ENCODE measurements around the gene IL4R. TPM values are rescaled to one million over a fixed set of nuclear protein-coding genes. Genes with fewer than 3 reads are reported as not detected.

The IL4R gene
- total and polyA plus RNA-seq, 7 donors = 16.9 to 177 (median 55.3) TPM

DNA sequence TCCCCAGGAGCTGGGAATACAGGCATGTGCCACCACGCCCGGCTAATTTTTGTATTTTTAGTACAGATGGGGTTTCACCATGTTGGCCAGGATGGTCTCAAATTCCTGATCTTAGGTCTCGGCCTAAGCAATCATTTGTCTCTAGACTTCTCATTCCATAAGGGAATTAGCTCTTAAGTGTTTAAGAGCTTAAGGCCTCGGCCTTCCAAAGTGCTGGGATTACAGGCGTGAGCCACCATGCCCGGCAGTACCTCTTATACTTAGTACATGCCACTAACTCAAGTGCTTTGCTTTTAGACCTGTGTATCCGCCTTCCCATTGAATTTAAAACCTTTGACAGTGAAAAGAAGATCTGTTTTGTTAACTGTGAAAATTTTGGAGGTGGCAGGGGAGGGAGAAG, 71.6 kb downstream of the IL4R start:
- H3K4me1 ChIP-seq = no peaks in the 10 kb centered on the region
- 87 to 93% methylated on average over 7 of the region's 7 CpGs for WGBS, 2 donors
- intact Hi-C loops (cut with DNase I) = no loop called here

DNA sequence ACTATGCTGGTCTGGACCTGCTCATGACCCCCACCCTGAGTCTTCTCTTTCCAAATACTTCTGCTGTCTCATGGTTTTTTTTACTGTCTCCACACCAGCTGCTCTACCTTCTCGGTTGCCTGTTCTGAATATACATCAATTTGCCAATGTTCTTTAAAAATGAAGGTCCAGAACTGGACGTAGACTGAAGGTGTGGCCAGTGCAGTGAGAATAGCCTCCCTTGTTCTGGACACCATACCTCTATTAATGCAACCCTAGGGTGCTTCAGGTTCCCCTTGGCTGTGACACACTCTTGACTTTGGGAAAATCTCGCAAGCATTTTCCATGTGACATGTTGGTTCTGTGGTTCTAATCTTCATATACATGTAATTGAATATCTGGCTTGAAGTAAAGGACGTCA, 72.9 kb downstream of the IL4R start:
- Histone ChIP-seq H3K4me1 (no peaks in the 10 kb centered on the region), H3K27ac (no peak overlapping the region), H3K9me3 (no peaks in the 10 kb centered on the region), H3K27me3 (no peaks in the 10 kb centered on the region), H3K4me3 (no peak overlapping the region), H3K36me3 (no peaks in the 10 kb centered on the region)
- DNase-seq = no peak
- intact Hi-C loops (cut with DNase I) = no loop called here
- TF ChIP-seq POLR2A (IDR thresholded peaks at IDR 0.05) (no peak), EP300 (IDR thresholded peaks at IDR 0.05) (no peak), POLR2AphosphoS5 (IDR thresholded peaks at IDR 0.05) (no peak)
- TF ChIP-seq, protein P1, sequence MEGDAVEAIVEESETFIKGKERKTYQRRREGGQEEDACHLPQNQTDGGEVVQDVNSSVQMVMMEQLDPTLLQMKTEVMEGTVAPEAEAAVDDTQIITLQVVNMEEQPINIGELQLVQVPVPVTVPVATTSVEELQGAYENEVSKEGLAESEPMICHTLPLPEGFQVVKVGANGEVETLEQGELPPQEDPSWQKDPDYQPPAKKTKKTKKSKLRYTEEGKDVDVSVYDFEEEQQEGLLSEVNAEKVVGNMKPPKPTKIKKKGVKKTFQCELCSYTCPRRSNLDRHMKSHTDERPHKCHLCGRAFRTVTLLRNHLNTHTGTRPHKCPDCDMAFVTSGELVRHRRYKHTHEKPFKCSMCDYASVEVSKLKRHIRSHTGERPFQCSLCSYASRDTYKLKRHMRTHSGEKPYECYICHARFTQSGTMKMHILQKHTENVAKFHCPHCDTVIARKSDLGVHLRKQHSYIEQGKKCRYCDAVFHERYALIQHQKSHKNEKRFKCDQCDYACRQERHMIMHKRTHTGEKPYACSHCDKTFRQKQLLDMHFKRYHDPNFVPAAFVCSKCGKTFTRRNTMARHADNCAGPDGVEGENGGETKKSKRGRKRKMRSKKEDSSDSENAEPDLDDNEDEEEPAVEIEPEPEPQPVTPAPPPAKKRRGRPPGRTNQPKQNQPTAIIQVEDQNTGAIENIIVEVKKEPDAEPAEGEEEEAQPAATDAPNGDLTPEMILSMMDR (IDR thresholded peaks at IDR 0.05) = no peak
- 69 to 81% methylated on average over 4 of the region's 4 CpGs for WGBS, 2 donors

More for the DNA sequence above, 71.6 kb downstream of the IL4R start:
- no peak overlapping the region for H3K27ac ChIP-seq
- DNase-seq = no peak
- TF ChIP-seq EP300 (IDR thresholded peaks at IDR 0.05) (no peak), POLR2AphosphoS5 (IDR thresholded peaks at IDR 0.05) (no peak), POLR2A (IDR thresholded peaks at IDR 0.05) (no peak)
- TF ChIP-seq, protein P1 (IDR thresholded peaks at IDR 0.05) = no peak
- H3K4me3 ChIP-seq = no peak overlapping the region
- H3K27me3 ChIP-seq = no peaks in the 10 kb centered on the region
- no peaks in the 10 kb centered on the region for H3K36me3 ChIP-seq
- H3K9me3 ChIP-seq = no peaks in the 10 kb centered on the region

DNA sequence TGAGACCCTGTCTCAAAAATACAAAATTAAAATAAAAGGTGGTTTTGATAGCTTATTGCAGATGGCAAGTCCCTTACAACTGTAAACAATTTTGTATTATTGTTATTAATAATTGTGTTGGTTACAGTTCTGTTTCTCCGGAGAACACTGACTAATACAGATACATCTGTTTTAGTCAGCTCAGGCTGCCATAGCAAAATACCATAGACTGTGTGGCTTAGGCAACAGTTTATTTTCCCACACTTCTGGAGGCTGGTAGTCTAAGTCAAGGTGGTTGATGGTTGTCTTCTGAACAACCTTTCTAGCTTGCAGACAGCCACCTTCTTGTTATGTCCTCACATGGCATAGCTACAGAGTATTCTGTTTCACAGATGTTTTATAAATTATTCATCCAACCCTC, 74.0 kb downstream of the IL4R start:
- Histone ChIP-seq H3K4me1 (no peaks in the 10 kb centered on the region), H3K27ac (no peak overlapping the region), H3K27me3 (no peaks in the 10 kb centered on the region), H3K9me3 (no peaks in the 10 kb centered on the region), H3K4me3 (no peak overlapping the region), H3K36me3 (no peaks in the 10 kb centered on the region)
- intact Hi-C loops (cut with DNase I) = no loop called here
- DNase-seq = no peak
- 78 to 94% methylated on average over 1 of the region's 1 CpG for WGBS, 2 donors
- no peak for TF ChIP-seq POLR2AphosphoS5 (IDR thresholded peaks at IDR 0.05)

DNA sequence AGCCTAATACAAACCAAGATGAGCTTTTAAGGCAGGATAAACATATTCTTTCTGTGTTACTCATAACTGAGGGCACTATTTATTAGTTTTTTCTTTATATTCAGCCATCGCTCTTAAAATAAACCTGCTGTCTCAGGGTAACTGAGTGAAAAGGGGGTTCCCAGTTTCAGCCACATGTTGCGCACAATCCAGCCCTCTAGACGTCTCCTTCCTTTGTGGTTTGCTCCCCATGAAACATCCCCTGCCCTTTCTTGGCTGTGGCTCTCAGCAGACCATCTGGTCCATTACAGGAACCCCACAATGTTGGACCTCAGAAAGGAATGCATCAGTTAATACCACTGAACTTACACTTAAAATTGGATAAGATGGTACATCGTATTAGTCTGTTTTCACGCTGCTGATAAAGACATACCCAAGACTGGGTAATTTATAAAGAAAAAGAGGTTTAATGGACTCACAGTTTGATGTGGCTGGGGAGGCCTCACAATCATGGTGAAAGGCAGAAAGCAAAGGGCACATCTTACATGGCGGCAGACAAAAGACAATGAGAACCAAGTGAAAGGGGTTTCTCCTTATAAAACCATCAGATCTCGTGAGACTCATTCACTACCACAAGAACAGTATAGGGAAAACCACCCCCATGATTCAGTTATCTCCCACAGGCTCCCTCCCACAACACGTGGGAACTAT, 75.6 kb downstream of the IL4R start:
- H3K27me3 ChIP-seq = no peaks in the 10 kb centered on the region
- no peaks in the 10 kb centered on the region for H3K36me3 ChIP-seq
- no peak for TF ChIP-seq POLR2AphosphoS5 (IDR thresholded peaks at IDR 0.05)
- no peak overlapping the region for H3K27ac ChIP-seq
- intact Hi-C loops (cut with DNase I) = no loop called here
- DNase-seq = no peak
- H3K4me1 ChIP-seq = no peaks in the 10 kb centered on the region
- no peak overlapping the region for H3K4me3 ChIP-seq
- H3K9me3 ChIP-seq = peaks cover 0 to 7% (median 0%) of the 10 kb centered on the region in 4 donors
- WGBS, 2 donors = 83% methylated on average over 8 of the region's 8 CpGs

DNA sequence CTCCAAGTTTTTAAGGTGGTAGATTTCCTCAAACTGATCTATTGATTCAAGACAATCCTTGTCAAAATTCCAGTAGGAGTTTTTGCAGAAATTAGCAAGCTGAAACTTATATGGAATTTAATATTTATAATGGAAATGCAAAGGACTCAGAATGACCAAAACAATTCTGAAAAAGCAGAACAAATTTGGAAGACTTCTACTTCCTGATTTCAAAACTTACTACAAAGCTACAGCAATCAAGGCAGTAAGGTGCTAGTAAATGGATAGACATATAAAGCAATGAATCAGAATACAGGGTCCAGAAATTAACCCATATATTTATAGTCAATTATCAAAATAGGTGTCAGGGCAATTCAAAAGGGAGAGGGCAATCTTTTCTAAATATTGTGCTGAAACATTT, 76.4 kb downstream of the IL4R start:
- intact Hi-C loops (cut with DNase I) = no loop called here
- no peaks in the 10 kb centered on the region for H3K36me3 ChIP-seq
- no peaks in the 10 kb centered on the region for H3K27me3 ChIP-seq
- H3K4me3 ChIP-seq = no peak overlapping the region
- H3K4me1 ChIP-seq = no peaks in the 10 kb centered on the region
- peaks cover 0 to 9% (median 0%) of the 10 kb centered on the region in 4 donors for H3K9me3 ChIP-seq
- H3K27ac ChIP-seq = no peak overlapping the region
- DNase-seq = no peak
- TF ChIP-seq POLR2AphosphoS5 (IDR thresholded peaks at IDR 0.05) (no peak), EP300 (IDR thresholded peaks at IDR 0.05) (no peak), POLR2A (IDR thresholded peaks at IDR 0.05) (no peak)
- TF ChIP-seq, protein P1 (IDR thresholded peaks at IDR 0.05) = no peak

DNA sequence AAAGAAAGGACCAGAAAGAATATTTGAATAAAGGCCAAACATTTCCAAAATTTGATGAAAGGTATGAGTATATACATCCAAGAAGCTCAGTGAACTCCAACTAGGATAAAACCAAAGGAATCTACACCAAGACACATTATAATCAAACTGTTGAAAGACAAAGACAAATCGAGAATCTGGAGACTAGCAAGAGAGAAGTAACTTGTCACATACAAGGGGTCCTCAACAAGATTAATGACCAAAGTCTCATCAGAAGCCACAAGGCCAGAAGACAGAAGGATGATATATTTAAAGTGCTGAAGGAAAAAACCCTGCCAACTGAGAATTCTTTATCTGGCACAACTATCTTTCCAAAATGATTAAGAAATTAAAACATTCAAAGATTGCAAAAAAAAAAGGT, 78.9 kb downstream of the IL4R start:
- no peaks in the 10 kb centered on the region for H3K4me1 ChIP-seq
- intact Hi-C loops (cut with DNase I) = no loop called here
- peaks cover 0 to 10% (median under 1%) of the 10 kb centered on the region in 4 donors for H3K9me3 ChIP-seq
- 79 to 83% methylated on average over 1 of the region's 1 CpG for WGBS, 2 donors
- no peak overlapping the region for H3K27ac ChIP-seq
- H3K27me3 ChIP-seq = no peaks in the 10 kb centered on the region
- H3K4me3 ChIP-seq = no peak overlapping the region
- TF ChIP-seq, protein P1 (IDR thresholded peaks at IDR 0.05) = no peak
- no peak for TF ChIP-seq EP300 (IDR thresholded peaks at IDR 0.05)
- TF ChIP-seq POLR2AphosphoS5 (IDR thresholded peaks at IDR 0.05) = no peak
- TF ChIP-seq POLR2A (IDR thresholded peaks at IDR 0.05) = no peak
- DNase-seq = no peak
- no peaks in the 10 kb centered on the region for H3K36me3 ChIP-seq
